HAP-1 (cell line): Measurements from ENCODE around the gene LGR5.
"Not testable (repeated sequence)": the region's sequence is repeated elsewhere in the genome, so short reads cannot be mapped to it uniquely, and the experiment has no call there.

Experiments
- DNase-seq, 2 experiments: peaks; one replicate each; pipeline ENCODE4 v3.0.0-alpha.2; 2016 to 2020; ENCODE audit warnings: low spot score in 2 of 2
- H3K27me3 ChIP-seq: fragments of 250-450 bp; sonication (Bioruptor Pico); 2 replicates; pipeline ENCODE4 v1.5.1; 2020; ENCODE audit warnings: low read depth, mild to moderate bottlenecking, moderate library complexity
- H3K36me3 ChIP-seq: fragments of 250-450 bp; sonication (Bioruptor Pico); replicated peaks from 2 replicates; pipeline ENCODE4 v1.5.1; 2020; ENCODE audit warnings: mild to moderate bottlenecking
- H3K4me1 ChIP-seq: fragments of 250-450 bp; sonication (Bioruptor Pico); 2 replicates; pipeline ENCODE4 v1.5.1; 2020; ENCODE audit warnings: mild to moderate bottlenecking
- H3K4me3 ChIP-seq: fragments of 250-450 bp; sonication (Bioruptor Pico); 2 replicates; pipeline ENCODE4 v1.5.1; 2020; ENCODE audit warnings: mild to moderate bottlenecking, moderate library complexity
- H3K9me3 ChIP-seq: fragments of 250-450 bp; sonication (Bioruptor Pico); 2 replicates; pipeline ENCODE4 v1.5.1; 2020; ENCODE audit warnings: mild to moderate bottlenecking, moderate library complexity
- in situ Hi-C: fragments of 300-500 bp; cut with MboI; formaldehyde crosslinking; loops from 3 replicates; pipeline ENCODE4 v1.14.3; 2020; ENCODE audit warnings: low sequenced_read_pairs, inconsistent platforms, mixed read lengths

The LGR5 gene

DNA sequence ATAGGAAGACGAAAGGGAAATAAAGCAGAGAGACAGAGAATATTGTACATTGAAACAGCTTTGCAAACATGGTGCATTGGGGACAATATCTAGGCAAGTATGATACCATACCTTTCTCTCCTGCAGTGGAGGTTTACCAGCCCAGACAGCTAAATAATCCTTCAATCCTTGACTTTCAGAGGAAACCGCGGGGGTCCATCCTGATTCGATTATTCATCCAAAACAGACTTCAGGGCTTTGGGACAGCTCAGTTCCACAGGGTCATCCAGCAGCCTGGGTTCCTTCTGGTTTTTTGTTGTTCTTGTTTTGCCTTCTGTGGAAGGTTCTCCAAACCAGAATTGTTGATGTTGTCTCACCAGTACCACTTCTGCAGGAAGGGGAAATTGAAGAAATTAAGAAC is 81.5 kb downstream of the LGR5 start:
- peaks cover 20% of the 10 kb centered on the region for H3K27me3 ChIP-seq
- no peak overlapping the region for H3K4me3 ChIP-seq
- no peak for DNase-seq
- no peaks in the 10 kb centered on the region; the same call in 1 of the 2 replicates for H3K4me1 ChIP-seq
- in situ Hi-C loops: no loop called here
- no peaks in the 10 kb centered on the region for H3K9me3 ChIP-seq
- no peaks in the 10 kb centered on the region for H3K36me3 ChIP-seq

DNA sequence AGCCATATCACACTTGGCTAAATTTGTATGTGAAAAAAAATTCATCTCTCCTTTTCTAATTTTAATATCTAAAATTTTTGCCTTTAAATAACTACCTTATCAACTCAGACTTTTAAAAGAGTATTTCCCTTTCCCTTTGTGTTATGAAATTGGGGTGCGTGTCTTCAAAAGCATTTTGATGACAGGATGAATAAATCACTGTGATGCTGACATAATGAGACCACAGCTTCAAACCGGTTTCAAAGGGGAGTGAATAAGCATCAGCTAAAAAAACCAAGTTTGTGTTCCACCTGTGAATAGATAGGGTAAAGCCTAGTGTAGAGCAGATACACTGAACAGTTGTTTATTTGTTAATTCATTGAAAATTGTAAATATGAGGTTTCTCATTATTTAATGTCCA is 85.0 kb downstream of the LGR5 start:
- H3K27me3 ChIP-seq: peaks cover 20% of the 10 kb centered on the region
- no peaks in the 10 kb centered on the region for H3K36me3 ChIP-seq
- no peaks in the 10 kb centered on the region for H3K9me3 ChIP-seq
- no peak overlapping the region for H3K4me3 ChIP-seq
- no peak for DNase-seq
- no peaks in the 10 kb centered on the region; the same call in 1 of the 2 replicates for H3K4me1 ChIP-seq
- in situ Hi-C loops: no loop called here

DNA sequence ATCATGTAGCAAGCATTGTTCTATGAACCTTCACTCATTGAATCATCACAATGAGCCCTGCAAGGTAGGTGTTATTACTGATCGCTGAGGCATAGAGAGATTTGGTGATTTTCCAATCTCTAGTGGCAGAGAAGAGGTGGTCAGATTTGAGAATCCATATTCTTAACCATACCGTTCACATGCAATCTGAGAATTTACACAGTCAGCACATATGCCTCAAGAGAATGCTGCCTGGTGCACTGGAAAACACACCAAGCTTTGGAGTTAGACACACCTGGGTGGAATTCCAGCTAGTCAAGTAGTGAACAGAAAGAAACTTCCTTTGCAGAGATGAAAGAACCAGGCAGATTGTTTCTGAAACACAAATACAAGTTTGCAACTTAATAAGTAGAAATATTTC is 94.1 kb downstream of the LGR5 start:
- DNase-seq: no peak
- H3K36me3 ChIP-seq: no peaks in the 10 kb centered on the region
- H3K9me3 ChIP-seq: no peaks in the 10 kb centered on the region
- peaks cover 7% of the 10 kb centered on the region; the same call in 1 of the 2 replicates for H3K27me3 ChIP-seq
- no peak overlapping the region for H3K4me3 ChIP-seq
- in situ Hi-C loops: no loop called here
- H3K4me1 ChIP-seq: no peaks in the 10 kb centered on the region

DNA sequence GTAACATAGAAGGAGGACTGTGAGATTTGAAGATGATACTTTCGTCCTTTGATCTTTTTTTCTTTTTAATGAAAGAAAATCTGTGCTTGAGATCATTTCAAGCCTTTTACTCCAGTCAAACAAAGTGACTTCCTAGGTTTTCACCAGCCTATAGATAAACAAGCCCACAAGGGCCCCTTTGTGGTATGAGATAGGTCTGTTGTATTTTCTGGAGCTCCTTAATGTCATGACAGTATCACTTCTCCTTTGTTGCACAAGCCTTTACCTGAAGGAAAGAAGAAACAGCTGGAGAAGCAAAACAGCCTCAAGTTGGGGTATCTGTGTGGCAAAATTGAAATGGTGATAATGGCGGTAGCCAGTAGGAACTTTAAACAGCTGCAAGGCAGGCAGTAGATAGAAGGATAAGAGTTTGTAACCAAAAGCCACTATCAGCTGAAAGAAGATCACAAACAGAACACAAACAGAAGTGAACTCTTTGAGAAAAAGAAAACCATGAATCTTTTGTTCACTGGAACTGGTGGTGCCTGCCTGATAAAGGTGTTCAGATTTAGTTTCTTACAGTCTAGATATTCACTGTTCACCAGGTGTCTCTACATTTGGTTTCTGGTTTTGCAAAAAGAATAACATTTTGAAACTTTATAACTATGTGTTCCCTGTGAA is 96.8 kb downstream of the LGR5 start:
- no peaks in the 10 kb centered on the region for H3K36me3 ChIP-seq
- no peak for DNase-seq
- H3K27me3 ChIP-seq: 0 out of 2 replicates have a peak, but pooled peaks cover 3% of the 10 kb centered on the region
- no peaks in the 10 kb centered on the region for H3K4me1 ChIP-seq
- H3K4me3 ChIP-seq: no peak overlapping the region
- H3K9me3 ChIP-seq: no peaks in the 10 kb centered on the region
- in situ Hi-C loops: no loop called here

DNA sequence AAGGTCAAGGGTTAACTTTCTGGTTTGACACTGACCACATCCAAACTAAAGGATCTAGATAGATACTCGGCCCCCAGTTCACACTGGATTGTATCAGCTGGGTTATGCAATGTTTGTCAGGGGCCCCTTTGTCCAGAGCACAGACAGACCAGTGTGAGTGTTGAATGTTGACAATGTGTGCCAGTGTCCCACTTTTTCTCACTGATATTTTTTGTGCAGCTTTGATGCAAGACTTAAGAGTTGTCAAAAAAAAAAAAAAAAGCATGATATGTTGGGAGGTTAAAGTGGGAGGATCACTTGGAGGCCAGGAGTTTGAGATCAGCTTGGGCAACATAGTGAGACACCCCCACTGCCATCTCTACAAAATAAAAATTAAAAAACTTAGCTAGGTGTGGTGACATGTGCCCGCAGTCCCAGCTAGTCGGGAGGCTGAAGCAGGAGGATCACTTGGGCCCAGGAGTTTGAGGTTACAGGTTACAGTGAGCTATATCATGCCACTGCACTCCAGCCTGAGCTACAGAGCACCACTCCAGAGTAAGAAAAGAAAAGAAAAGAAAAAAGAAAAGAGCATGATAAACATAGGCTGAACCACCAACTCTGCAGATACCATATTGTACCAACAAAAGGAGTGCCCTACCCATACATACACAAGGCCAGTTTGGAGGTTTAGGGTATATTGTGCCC is 97.5 kb downstream of the LGR5 start:
- Histone ChIP-seq H3K4me1 (no peaks in the 10 kb centered on the region), H3K9me3 (no peaks in the 10 kb centered on the region), H3K36me3 (no peaks in the 10 kb centered on the region), H3K27me3 (0 out of 2 replicates have a peak, but pooled peaks cover 3% of the 10 kb centered on the region), H3K4me3 (no peak overlapping the region)
- DNase-seq: no peak
- in situ Hi-C loops: no loop called here

DNA sequence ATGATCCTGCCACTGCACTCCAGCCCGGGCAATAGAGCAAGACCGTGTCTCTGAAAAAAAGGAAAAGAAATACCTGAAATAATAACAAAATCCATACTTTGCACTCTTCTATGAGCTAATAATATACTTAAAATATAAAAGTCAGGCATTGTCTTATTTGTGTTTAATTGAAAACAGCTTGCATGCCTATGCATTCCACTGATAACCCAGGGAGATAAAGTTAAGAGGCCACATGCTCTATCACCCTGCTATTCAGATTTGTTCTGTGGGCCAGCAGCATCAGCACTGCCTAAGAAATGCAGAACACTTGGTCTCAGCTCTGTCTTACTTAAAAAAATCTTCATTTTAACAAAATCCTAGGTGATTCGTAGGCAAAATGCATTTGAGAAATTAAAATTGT is 99.2 kb downstream of the LGR5 start:
- H3K27me3 ChIP-seq: peaks cover 1% of the 10 kb centered on the region; the same call in 1 of the 2 replicates
- H3K4me3 ChIP-seq: no peak overlapping the region
- H3K4me1 ChIP-seq: no peaks in the 10 kb centered on the region
- no peaks in the 10 kb centered on the region for H3K9me3 ChIP-seq
- DNase-seq: no peak
- H3K36me3 ChIP-seq: no peaks in the 10 kb centered on the region
- in situ Hi-C loops: no loop called here

DNA sequence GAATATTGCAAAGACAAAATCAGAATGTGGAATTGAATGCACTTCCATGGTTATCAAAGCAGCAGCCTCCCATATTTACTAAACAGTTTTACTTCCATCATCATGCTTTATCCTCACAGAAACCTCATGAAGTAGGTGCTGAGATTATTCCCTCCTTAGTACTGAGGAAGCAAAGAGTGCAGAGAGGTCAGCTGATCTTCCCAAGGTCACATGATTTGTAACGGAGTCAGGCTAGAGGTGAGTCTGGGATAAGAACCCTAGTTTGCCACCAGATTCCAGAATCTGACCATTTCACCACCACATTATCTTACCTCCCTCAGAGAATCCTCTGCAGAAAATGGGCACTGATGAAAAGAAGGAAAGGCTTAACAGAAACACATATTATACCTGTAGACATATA is 102.0 kb downstream of the LGR5 start:
- no peaks in the 10 kb centered on the region for H3K36me3 ChIP-seq
- no peak overlapping the region for H3K4me3 ChIP-seq
- no peaks in the 10 kb centered on the region for H3K9me3 ChIP-seq
- DNase-seq: no peak
- in situ Hi-C loops: no loop called here
- peaks cover 2% of the 10 kb centered on the region; the same call in 1 of the 2 replicates for H3K27me3 ChIP-seq
- no peaks in the 10 kb centered on the region for H3K4me1 ChIP-seq

DNA sequence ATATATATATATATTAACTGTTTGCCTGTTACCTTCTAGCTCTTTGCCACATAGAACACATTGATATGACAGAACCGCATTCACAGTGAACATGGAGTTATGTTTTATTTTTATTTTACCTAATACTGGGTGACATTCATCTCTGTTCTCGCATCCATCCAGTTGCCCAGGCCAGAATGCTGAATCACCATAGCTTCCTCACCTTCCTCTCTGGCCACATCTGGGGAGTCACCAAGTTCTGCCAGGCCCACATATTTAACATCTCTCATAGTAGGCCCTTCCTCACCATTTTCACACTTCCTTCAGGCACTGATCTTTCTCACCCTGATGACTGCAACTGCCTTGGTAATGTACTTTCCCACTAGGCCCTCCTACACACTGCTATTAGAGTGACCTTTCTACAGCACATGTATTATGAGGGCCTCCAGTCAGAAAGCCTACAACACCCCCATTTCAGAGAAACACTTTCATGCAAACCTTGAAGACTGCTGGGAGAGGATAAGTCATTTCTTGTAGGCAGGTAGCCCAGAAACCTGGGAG is 106.8 kb downstream of the LGR5 start:
- Histone ChIP-seq H3K4me1 (peaks cover 7% of the 10 kb centered on the region), H3K27me3 (peaks cover 2% of the 10 kb centered on the region; the same call in 1 of the 2 replicates), H3K36me3 (no peaks in the 10 kb centered on the region), H3K4me3 (no peak overlapping the region), H3K9me3 (no peaks in the 10 kb centered on the region)
- DNase-seq: no peak
- in situ Hi-C loops: no loop called here

DNA sequence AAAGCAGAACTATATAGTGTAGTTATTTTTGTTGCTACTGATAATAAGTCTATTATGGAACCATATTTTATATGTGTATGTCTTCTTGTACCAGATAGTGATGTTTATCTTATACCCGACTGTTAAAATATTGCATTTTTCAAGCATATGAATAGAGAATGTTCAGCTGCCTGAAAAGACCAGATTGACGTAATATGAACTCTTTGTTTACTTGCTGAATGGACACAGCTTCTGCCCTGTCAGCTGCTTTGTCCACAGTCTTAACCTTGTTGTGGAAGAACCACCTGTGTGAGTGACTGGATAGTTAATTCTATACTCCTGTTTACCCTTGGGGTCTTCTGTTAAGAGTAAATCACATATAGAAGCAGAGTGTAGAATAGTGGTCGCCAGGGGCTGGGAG is 109.3 kb downstream of the LGR5 start:
- no peaks in the 10 kb centered on the region for H3K36me3 ChIP-seq
- H3K27me3 ChIP-seq: no peaks in the 10 kb centered on the region
- H3K4me3 ChIP-seq: no peak overlapping the region
- no peaks in the 10 kb centered on the region for H3K9me3 ChIP-seq
- no peak for DNase-seq
- in situ Hi-C loops: no loop called here
- H3K4me1 ChIP-seq: peaks cover 7% of the 10 kb centered on the region

DNA sequence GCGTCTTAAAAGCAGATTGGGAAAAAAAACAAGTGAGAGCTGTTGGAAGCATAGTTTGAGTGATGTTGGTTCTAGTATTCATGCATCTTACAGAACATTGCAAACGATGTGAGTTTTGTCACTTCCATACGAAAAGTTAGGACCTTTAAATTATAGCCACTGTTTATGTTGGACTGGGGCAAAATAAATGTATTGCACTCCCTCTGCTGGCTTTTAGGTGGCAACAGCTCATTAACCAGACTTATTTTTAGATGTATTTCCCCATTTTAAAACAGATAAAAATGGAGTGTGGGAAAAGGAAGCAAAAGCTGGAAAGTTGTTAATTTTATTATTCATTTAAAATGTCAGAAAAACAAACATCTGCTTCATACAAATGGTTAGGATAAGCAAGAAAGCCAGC is 111.9 kb downstream of the LGR5 start:
- no peaks in the 10 kb centered on the region for H3K36me3 ChIP-seq
- H3K4me3 ChIP-seq: no peak overlapping the region
- in situ Hi-C loops: no loop called here
- H3K4me1 ChIP-seq: peaks cover 10% of the 10 kb centered on the region
- DNase-seq: peak in 1 of 2 experiments; percentile 28
- no peaks in the 10 kb centered on the region for H3K27me3 ChIP-seq
- H3K9me3 ChIP-seq: no peaks in the 10 kb centered on the region

DNA sequence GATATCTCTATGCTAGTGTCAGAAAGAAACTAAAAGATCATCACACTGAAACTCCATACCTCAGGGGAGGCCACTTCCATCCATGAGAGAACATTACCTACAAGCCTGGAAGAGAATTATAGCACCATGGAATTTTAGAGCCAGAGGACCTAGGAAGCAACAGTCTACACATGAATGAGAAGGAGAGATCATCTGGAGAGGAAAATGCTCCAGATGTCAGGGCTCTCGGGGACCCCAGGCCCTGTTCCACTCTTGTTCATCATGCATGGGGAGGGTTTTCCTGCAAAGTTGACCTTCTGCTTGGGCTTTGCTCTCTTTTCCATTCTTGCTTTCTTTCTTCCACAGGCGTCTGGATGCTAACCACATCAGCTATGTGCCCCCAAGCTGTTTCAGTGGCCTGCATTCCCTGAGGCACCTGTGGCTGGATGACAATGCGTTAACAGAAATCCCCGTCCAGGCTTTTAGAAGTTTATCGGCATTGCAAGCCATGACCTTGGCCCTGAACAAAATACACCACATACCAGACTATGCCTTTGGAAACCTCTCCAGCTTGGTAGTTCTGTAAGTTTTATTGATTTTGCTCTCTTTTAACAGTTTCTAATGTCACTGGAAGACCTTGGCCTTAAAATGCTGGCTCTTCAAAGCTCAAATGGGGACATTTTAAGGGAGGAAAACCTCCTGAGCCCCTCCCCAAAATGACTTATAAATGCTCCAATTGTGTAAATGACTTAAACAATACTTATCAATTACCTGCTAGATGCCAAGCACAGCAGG is 113.3 kb downstream of the LGR5 start:
- no peak overlapping the region for H3K4me3 ChIP-seq
- H3K4me1 ChIP-seq: peaks cover 16% of the 10 kb centered on the region
- in situ Hi-C loops: no loop called here
- H3K36me3 ChIP-seq: no peaks in the 10 kb centered on the region
- no peaks in the 10 kb centered on the region for H3K27me3 ChIP-seq
- no peak for DNase-seq
- no peaks in the 10 kb centered on the region for H3K9me3 ChIP-seq

DNA sequence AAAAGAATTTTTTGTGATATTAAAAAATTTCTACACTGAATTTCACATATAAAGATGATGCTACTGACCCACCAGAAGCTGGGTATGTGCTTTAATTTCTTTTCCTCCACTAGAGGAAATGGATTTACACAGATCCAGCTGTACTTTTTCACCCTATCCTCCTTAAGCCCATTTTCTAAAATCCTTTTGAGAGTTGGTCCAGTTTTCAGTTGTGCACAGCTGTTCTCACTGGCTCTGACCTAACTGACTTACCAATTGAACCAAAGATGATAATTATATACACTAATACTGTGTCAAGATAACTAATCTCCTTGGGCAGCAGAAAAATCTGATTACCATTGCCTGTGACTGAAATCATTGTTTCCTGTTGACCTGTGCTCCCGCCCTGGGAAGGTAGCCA is 115.6 kb downstream of the LGR5 start:
- DNase-seq: no peak
- in situ Hi-C loops: no loop called here
- Histone ChIP-seq H3K4me1 (peaks cover 9% of the 10 kb centered on the region), H3K9me3 (no peaks in the 10 kb centered on the region), H3K4me3 (no peak overlapping the region), H3K36me3 (no peaks in the 10 kb centered on the region), H3K27me3 (no peaks in the 10 kb centered on the region)

DNA sequence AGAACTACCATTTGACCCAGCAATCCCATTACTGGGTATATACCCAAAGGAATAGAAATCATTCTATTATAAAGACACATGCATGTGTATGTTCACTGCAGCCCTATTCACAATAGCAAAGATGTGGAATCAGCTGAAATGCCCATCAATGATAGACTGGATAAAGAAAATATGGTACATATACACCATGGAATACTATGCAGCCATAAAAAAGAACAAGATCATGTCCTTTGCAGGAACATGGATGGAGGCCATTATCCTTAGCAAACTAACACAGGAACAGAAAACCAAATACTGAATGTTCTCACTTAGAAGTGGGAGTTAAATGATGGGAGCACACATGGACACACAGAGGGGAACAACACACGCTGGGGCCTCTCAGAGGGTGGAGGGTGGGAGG is 116.2 kb downstream of the LGR5 start:
- H3K9me3 ChIP-seq, DNase-seq, in situ Hi-C loops: not testable (repeated sequence)

DNA sequence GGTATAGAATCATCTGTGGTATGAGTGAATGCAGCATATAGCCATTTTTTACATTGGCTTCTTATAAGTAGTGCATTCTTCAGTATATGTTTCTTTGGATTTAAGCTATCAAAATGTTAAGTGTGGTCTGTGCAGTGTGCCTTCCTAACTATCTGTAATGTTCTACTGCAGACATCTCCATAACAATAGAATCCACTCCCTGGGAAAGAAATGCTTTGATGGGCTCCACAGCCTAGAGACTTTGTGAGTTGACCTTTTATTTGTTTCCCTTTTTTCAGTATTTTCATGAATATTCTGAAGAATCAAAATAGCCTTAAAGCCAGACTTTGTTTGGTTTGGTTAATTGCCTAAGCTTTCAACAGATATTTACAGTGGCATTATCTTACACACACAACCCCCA is 116.8 kb downstream of the LGR5 start:
- peak; percentile 43 to 95 for DNase-seq
- peaks cover 9% of the 10 kb centered on the region for H3K4me1 ChIP-seq
- H3K27me3 ChIP-seq: 0 out of 2 replicates have a peak, but pooled peaks cover 2% of the 10 kb centered on the region
- H3K36me3 ChIP-seq: no peaks in the 10 kb centered on the region
- in situ Hi-C loops: no loop called here
- H3K9me3 ChIP-seq: no peaks in the 10 kb centered on the region
- no peak overlapping the region for H3K4me3 ChIP-seq

More for the DNA sequence above, 116.2 kb downstream of the LGR5 start:
- H3K27me3 ChIP-seq, H3K36me3 ChIP-seq, H3K4me1 ChIP-seq, H3K4me3 ChIP-seq: not testable (repeated sequence)
